GM12875 (cell line): ENCODE results near the gene PLXNA2.

Experiments
- H3K4me3 ChIP-seq: one replicate; pipeline ENCODE4 v1.5.1; 2011; ENCODE audit warnings: low read depth, low read length, control low read depth
- TF ChIP-seq, protein P1 (sequence below): IDR thresholded peaks from 2 replicates; pipeline ENCODE4 v1.5.1; 2011; ENCODE audit warnings: low read depth, mild to moderate bottlenecking, control low read depth, inconsistent platforms, low read length, moderate library complexity, borderline replicate concordance; ENCODE audit not compliant: insufficient read depth

The PLXNA2 gene

DNA sequence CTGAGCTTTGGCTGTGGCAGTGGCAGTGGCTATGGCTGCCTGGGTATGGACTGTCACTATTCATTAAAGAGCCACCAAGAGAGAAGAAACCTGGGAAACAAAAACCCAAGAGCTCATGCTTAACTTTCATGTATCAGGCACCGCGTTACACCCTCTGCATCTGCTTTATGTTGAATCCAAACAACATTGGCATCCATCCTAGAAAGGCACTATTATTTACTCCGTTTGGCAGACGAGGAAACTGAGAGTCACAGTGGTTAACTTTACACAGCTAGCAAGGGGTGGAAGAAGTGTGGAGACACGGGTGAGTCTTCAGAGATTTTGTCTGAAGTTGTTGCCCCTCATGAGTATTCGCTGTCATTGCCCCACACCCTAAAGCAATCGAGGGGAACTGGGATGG lies 63.8 kb downstream of the PLXNA2 start:
- TF ChIP-seq, protein P1, sequence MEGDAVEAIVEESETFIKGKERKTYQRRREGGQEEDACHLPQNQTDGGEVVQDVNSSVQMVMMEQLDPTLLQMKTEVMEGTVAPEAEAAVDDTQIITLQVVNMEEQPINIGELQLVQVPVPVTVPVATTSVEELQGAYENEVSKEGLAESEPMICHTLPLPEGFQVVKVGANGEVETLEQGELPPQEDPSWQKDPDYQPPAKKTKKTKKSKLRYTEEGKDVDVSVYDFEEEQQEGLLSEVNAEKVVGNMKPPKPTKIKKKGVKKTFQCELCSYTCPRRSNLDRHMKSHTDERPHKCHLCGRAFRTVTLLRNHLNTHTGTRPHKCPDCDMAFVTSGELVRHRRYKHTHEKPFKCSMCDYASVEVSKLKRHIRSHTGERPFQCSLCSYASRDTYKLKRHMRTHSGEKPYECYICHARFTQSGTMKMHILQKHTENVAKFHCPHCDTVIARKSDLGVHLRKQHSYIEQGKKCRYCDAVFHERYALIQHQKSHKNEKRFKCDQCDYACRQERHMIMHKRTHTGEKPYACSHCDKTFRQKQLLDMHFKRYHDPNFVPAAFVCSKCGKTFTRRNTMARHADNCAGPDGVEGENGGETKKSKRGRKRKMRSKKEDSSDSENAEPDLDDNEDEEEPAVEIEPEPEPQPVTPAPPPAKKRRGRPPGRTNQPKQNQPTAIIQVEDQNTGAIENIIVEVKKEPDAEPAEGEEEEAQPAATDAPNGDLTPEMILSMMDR, result no peak

DNA sequence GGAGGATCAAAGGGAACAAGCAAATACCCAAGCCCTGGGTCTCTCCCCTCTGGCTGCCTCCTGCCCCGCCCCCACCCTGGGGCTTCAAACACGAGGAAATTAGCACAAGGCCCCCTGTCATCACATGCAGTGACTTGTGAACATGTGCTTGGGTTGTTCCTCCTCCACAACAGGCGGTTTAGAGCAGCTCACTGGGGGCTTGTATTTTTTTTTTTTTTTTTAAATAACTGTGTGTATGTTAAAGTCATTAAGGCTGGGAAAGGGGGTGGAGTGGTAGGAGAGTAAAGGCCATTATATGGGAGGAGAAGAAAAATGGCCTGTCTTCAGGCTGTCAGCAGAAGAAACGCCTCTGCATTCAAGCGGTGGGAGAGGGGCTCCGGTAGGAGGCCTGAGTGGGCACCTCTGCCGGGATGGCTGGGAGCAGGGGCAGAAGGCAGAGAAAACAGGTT lies 64.2 kb downstream of the PLXNA2 start:
- no peak overlapping the region for H3K4me3 ChIP-seq
- TF ChIP-seq, protein P1, result no peak

More for the DNA sequence above, 63.8 kb downstream of the PLXNA2 start:
- no peak overlapping the region for H3K4me3 ChIP-seq

DNA sequence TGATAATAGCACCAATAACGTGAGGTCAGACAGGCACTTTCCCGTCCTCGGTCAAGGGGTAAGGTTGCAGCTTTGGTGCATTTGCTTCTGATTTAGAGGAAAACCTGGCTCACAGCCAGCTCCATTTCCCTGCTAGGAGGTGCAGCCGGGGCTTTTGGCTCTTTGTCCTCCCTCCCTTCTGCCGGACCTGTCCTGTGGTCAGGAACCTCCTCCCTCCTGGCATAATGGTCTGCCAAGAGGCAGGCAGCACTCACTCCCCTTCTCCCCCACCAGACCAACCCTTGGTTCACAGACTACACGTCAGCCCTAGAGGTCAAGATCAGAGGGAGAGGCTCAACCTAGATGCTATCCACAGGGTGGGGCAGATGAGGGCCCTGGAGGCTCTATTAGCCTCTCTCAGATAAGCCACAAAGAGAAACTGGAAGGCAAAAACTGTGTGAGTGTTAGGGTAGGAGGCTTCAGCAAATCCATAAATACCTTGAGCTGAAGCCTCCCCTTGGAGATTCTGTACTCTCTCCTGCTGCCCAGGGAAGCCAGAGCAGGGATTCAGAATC lies 64.8 kb downstream of the PLXNA2 start:
- no peak overlapping the region for H3K4me3 ChIP-seq
- TF ChIP-seq, protein P1, result no peak

DNA sequence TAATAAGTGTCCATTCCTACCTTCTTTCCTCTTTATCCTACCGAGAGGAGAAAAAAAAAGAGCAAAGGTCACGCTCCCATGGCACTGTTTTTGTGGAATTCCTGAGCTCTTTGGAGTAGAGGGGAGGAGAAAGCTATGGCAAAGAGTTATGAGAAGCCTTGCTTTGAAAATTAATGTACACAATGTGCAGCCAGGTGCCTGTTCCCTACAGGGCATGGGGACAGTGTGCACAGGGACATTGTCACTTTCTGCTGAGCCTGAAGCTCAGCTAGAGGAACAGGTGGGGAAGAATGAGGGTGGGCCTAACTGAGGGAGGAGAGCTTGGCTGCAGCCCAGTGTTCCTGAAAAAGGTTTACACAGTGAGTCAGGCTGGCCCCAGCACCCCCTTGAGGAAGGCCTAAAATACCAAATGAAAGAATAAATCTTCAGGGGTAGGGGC lies 66.1 kb downstream of the PLXNA2 start:
- H3K4me3 ChIP-seq, result no peak overlapping the region
- TF ChIP-seq, protein P1, result no peak

DNA sequence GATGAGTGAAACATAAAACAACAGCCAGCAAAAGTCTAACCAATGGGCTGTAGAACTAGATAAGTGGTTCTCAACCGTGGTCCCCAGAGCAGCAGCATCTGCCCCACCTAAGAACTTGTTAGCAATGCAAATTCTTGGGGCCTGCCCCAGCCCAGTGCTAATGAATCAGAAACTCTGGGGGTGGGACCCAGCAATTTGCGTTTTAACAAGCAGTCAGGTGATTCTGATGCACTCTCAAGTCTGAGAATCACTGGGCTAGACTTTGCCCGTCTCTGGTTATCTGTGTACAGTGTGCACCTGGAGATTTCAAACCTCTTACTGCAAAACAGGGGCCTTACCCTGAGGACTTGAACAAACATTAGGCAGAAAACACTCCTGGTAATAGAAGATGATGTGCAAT lies 66.5 kb downstream of the PLXNA2 start:
- TF ChIP-seq, protein P1, result no peak
- H3K4me3 ChIP-seq, result no peak overlapping the region

DNA sequence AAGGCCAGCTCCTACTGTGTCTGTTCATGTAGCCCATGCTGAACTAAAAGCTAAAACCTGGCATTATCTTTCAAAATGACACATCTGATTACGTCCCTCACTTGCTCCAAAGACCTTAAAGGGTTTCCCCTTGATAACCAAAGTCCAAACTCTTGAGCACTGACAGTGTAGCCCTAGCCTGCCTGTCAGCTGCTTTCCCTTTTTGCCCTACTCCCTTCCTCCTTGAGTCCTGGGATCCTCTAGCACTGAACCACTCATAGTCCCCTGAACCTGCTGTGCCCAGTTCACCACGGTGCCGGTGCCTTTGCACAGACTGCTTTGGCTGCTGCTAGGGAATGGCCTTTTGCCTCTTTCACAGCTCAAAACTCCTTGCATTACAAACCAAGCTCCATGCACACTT lies 67.5 kb downstream of the PLXNA2 start:
- TF ChIP-seq, protein P1, result no peak
- H3K4me3 ChIP-seq, result no peak overlapping the region

DNA sequence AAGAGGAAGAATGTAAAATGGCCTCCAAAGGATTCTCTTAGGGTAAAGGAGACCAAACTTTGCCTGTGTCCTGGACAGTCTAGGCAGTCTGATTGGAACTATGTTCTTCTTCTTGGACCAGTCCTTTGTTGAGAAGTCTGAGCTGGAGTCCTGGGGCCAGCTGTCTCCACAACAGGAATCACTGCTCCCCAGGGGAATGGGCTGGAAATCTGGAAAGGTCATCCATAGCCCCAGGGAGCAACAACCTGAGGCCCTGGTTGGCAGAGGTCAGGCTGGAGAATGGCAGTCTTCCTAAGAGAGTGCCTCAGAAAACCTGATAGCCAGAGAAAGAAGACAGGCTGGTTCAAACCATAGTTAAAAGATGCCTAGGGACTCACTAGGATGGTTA lies 68.7 kb downstream of the PLXNA2 start:
- H3K4me3 ChIP-seq, result no peak overlapping the region
- TF ChIP-seq, protein P1, result no peak
